Mammary epithelial cell (primary cell): ENCODE measurements around the gene TRIM60.

Experiments
- CTCF ChIP-seq, 2 donors: IDR thresholded peaks in 1 of 2; conservative IDR thresholded peaks in 1 of 2; 2 replicates each; pipeline ENCODE4 v1.5.1; 2011 to 2012; ENCODE audit warnings: inconsistent platforms in 2 of 2, low read length in 2 of 2, mild to moderate bottlenecking in 2 of 2, control low read depth in 1 of 2, low read depth in 1 of 2; ENCODE audit not compliant: insufficient read depth in 1 of 2; ENCODE audit errors: extremely low read depth in 1 of 2
- EZH2 ChIP-seq: IDR thresholded peaks from 2 replicates; pipeline ENCODE4 v1.6.1; 2012; ENCODE audit warnings: low read length, inconsistent platforms, borderline replicate concordance

GRCh38 chr4:165011403-165011802, 20.4 kb upstream of the TRIM60 start:
- TF ChIP-seq CTCF (conservative IDR thresholded peaks at IDR 0.05 in 1 of 2, IDR thresholded peaks at IDR 0.05 in 1 of 2; ENCODE audit: extremely low read depth in 1 of 2, insufficient read depth in 1 of 2, low read depth in 1 of 2, low read length in 2 of 2) (no peak), EZH2 (no peak)
